ENCODE measurements around the gene ZNF45. TPM values are rescaled to one million over a fixed set of nuclear protein-coding genes. Genes with fewer than 3 reads are reported as not detected.

The ZNF45 gene
- total RNA-seq, 3 donors from 2014 or later (not counting 1 experiment from before 2014, with no cell fraction given) = 10.6 to 24.3 (median 14.5) TPM

- Histone ChIP-seq H3K36me3 (ENCODE audit: control insufficient read depth, insufficient read depth, low read length) (peaks cover 15% of the 10 kb centered on the region), H3K4me3 (ENCODE audit: low read length) (no peak overlapping the region), H3K27ac (ENCODE audit: low read length) (no peak overlapping the region), H3K27me3 (ENCODE audit: control insufficient read depth, insufficient read depth, low read length) (peaks cover 3% of the 10 kb centered on the region), H3K4me1 (ENCODE audit: control insufficient read depth, insufficient read depth, low read length) (peaks cover 11% of the 10 kb centered on the region), H3K9me3 (ENCODE audit: control insufficient read depth, insufficient read depth, low read length) (no peaks in the 10 kb centered on the region)
- 93% methylated on average over 3 of the region's 5 CpGs for WGBS (ENCODE audit: insufficient coverage)
- ATAC-seq (no peak), DNase-seq (peak in 1 of 2 donors; percentile 2)
- Mint-ChIP-seq H3K4me3 (peak overlapping the region; percentile 92), H3K27me3 (ENCODE audit: low read depth in 2 of 2) (peaks cover 20 to 21% of the 10 kb centered on the region in 2 donors), H3K4me1 (peaks cover 18 to 21% of the 10 kb centered on the region in 2 donors), H3K27ac (peak overlapping the region in 1 of 2 donors; percentile 82), H3K36me3 (peaks cover 7% of the 10 kb centered on the region), H3K9me3 (no peaks in the 10 kb centered on the region)
- TF ChIP-seq CTCF (IDR thresholded peaks at IDR 0.05) = no peak
- intact Hi-C loops (cut with micrococcal nuclease) = no loop called here
Measured at GRCh38 chr19:43936188-43936587, 1.1 kb upstream of the ZNF45 start.

GRCh38 chr19:43934055-43934984, 762 bp downstream of the ZNF45 start:
- ATAC-seq = no peak
- H3K36me3 Mint-ChIP-seq = peaks cover 12% of the 10 kb centered on the region
- intact Hi-C loops (cut with micrococcal nuclease) = loop anchor here (2.0 kb wide), 1 partner anchor 160 kb away; the partner anchor contains the start of gene ZNF224
- WGBS (ENCODE audit: insufficient coverage) = 14% methylated on average over 10 of the region's 15 CpGs
- peaks cover 32% of the 10 kb centered on the region for H3K36me3 ChIP-seq (ENCODE audit: control insufficient read depth, insufficient read depth, low read length)
- peak overlapping the region; percentile 82 to 89 for H3K27ac Mint-ChIP-seq
- H3K27ac ChIP-seq (ENCODE audit: low read length) = peak overlapping the region; percentile 58
- H3K4me1 ChIP-seq (ENCODE audit: control insufficient read depth, insufficient read depth, low read length) = peaks cover 11% of the 10 kb centered on the region
- H3K4me3 ChIP-seq (ENCODE audit: low read length) = peak overlapping the region; percentile 60
- H3K9me3 ChIP-seq (ENCODE audit: control insufficient read depth, insufficient read depth, low read length) = no peaks in the 10 kb centered on the region
- H3K9me3 Mint-ChIP-seq = no peaks in the 10 kb centered on the region
- TF ChIP-seq CTCF (IDR thresholded peaks at IDR 0.05) = no peak
- peaks cover 21 to 24% of the 10 kb centered on the region in 2 donors for H3K4me1 Mint-ChIP-seq
- peak overlapping the region; percentile 92 for H3K4me3 Mint-ChIP-seq
- DNase-seq = peak in 1 of 2 donors; percentile 9
- peaks cover 11 to 16% of the 10 kb centered on the region in 2 donors for H3K27me3 Mint-ChIP-seq (ENCODE audit: low read depth in 2 of 2)
- no peaks in the 10 kb centered on the region for H3K27me3 ChIP-seq (ENCODE audit: control insufficient read depth, insufficient read depth, low read length)

GRCh38 chr19:43928820-43929219, 6.3 kb downstream of the ZNF45 start:
- intact Hi-C loops (cut with micrococcal nuclease) = no loop called here
- DNase-seq (no peak), ATAC-seq (no peak)
- H3K9me3 Mint-ChIP-seq = no peaks in the 10 kb centered on the region
- Histone ChIP-seq H3K4me1 (ENCODE audit: control insufficient read depth, insufficient read depth, low read length) (no peaks in the 10 kb centered on the region), H3K9me3 (ENCODE audit: control insufficient read depth, insufficient read depth, low read length) (no peaks in the 10 kb centered on the region), H3K27me3 (ENCODE audit: control insufficient read depth, insufficient read depth, low read length) (no peaks in the 10 kb centered on the region), H3K36me3 (ENCODE audit: control insufficient read depth, insufficient read depth, low read length) (peaks cover 73% of the 10 kb centered on the region), H3K27ac (ENCODE audit: low read length) (no peak overlapping the region), H3K4me3 (ENCODE audit: low read length) (no peak overlapping the region)
- WGBS (ENCODE audit: insufficient coverage) = 96% methylated on average over 4 of the region's 5 CpGs
- TF ChIP-seq CTCF (IDR thresholded peaks at IDR 0.05) = no peak
- H3K4me1 Mint-ChIP-seq = peaks cover 8 to 13% of the 10 kb centered on the region in 2 donors
- no peak overlapping the region for H3K4me3 Mint-ChIP-seq
- H3K27me3 Mint-ChIP-seq (ENCODE audit: low read depth in 2 of 2) = no peaks in the 10 kb centered on the region
- peaks cover 29% of the 10 kb centered on the region for H3K36me3 Mint-ChIP-seq
- no peak overlapping the region for H3K27ac Mint-ChIP-seq
